GM12874 (cell line): Measurements from ENCODE around the gene WNK1.

Experiments
- CTCF ChIP-seq: IDR thresholded peaks from 2 replicates; pipeline ENCODE4 v1.5.1; 2011; ENCODE audit warnings: low read depth, mild to moderate bottlenecking, control low read depth, low read length, moderate library complexity; ENCODE audit not compliant: insufficient read depth

Gene WNK1

GRCh38 chr12:751192-751998, 984 bp upstream of the WNK1 start:
- TF ChIP-seq CTCF = peak; percentile 73

GRCh38 chr12:752695-753610, 574 bp downstream of the WNK1 start:
- TF ChIP-seq CTCF = peak; percentile 32; the same call in 1 of the 2 replicates

GRCh38 chr12:753611-754472, 1.5 kb downstream of the WNK1 start:
- peak; percentile 25; the same call in 1 of the 2 replicates for TF ChIP-seq CTCF

- no peak for TF ChIP-seq CTCF
Observed at GRCh38 chr12:754473-754820, 2.1 kb downstream of the WNK1 start.

GRCh38 chr12:754851-755562, 2.6 kb downstream of the WNK1 start:
- peak; percentile 40; the same call in 1 of the 2 replicates for TF ChIP-seq CTCF

GRCh38 chr12:759628-760027, 7.2 kb downstream of the WNK1 start:
- no peak for TF ChIP-seq CTCF
